Measurements from ENCODE around the gene COQ10B.
A peak's percentile ranks its signal among the peaks of the same experiment; 100 is the strongest.
"Not testable (repeated sequence)": the region's sequence is repeated elsewhere in the genome, so short reads cannot be mapped to it uniquely, and the experiment has no call there.

The COQ10B gene

DNA sequence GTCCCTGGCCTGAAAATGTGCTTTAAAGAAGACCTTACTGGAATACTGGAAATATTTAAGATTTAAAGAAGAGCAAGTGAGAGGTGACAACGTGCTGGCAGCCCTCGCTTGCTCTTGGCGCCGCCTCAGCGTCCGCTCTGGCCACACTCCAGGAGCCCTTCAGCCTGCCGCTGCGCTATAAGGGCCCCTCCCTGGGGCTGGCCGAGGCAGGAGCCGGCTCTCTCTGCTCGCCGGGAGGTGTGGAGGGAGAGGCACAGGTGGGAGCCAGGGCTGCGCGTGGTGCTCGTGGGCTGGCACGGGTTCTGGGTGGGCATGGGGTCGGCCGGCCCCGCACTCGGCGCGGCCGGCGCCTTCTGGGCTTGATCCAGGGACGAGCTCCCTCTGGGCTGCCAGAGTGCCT, 2.9 kb upstream of the COQ10B start:
- Histone ChIP-seq H2BK120ac (ENCODE audit: low read depth, low read length) (no peak overlapping the region), H2BK5ac (ENCODE audit: low read depth, low read length, poor library complexity, severe bottlenecking) (no peak overlapping the region), H3K4ac (ENCODE audit: low read depth in 1 of 2, low read length in 2 of 2) (no peak overlapping the region), H3K14ac (ENCODE audit: low read length in 2 of 2) (no peak overlapping the region), H3K9ac (ENCODE audit: low read length) (no peak overlapping the region), H2BK12ac (ENCODE audit: low read length in 2 of 2) (no peak overlapping the region), H3K36me3 (ENCODE audit: control insufficient read depth in 1 of 2, insufficient read depth in 2 of 2, low read depth in 1 of 2, low read length in 2 of 2) (no peaks in the 10 kb centered on the region), H3K9me3 (ENCODE audit: control insufficient read depth, low read length) (no peaks in the 10 kb centered on the region), H3K18ac (ENCODE audit: low read depth in 1 of 2, low read length in 2 of 2) (no peak overlapping the region), H2BK15ac (ENCODE audit: low read depth, poor library complexity, severe bottlenecking) (no peak overlapping the region), H3K27ac (ENCODE audit: low read length, poor library complexity, severe bottlenecking) (no peak overlapping the region), H3K4me2 (ENCODE audit: low read length, poor library complexity, severe bottlenecking) (no peak overlapping the region), H3K4me1 (ENCODE audit: control insufficient read depth, insufficient read depth, low read depth, low read length) (peaks cover 3% of the 10 kb centered on the region), H3K79me1 (replicated peaks; ENCODE audit: low read length, poor library complexity, severe bottlenecking) (peaks cover 2% of the 10 kb centered on the region), H3K23ac (ENCODE audit: low read length in 2 of 2) (no peak overlapping the region), H4K91ac (ENCODE audit: low read length) (no peak overlapping the region), H2AFZ (ENCODE audit: low read depth, low read length) (no peak overlapping the region), H3K27me3 (ENCODE audit: control insufficient read depth in 1 of 2, insufficient read depth in 1 of 2, low read length in 2 of 2) (no peaks in the 10 kb centered on the region), H2AK5ac (ENCODE audit: low read length, severe bottlenecking) (no peak overlapping the region), H4K8ac (ENCODE audit: low read length) (no peak overlapping the region), H3K4me3 (ENCODE audit: insufficient read depth in 1 of 2, low read depth in 1 of 2, low read length in 2 of 2) (no peak overlapping the region)
- DNase-seq = no peak
- WGBS = 93% methylated on average over 25 of the region's 25 CpGs

DNA sequence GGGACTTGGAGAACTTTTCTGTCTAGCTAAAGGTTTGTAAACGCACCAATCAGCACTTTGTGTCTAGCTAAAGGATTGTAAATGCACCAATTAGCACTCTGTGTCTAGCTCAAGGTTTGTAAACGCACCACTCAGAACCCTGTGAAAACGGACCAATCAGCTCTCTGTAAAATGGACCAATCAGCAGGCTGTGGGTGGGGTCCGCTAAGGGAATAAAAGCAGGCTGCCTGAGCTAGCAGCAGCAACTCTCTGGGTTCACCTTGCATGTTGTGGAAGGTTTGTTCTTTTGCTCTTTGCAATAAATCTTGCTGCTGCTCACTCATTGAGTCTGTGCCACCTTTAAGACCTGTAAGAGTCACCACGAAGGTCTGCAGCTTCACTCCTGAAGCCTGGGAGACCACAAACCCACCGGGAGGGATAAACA, 2.4 kb upstream of the COQ10B start:
- H3K9ac ChIP-seq (ENCODE audit: low read length); H3K4ac ChIP-seq (ENCODE audit: low read depth in 1 of 2, low read length in 2 of 2); H3K4me2 ChIP-seq (ENCODE audit: low read length, poor library complexity, severe bottlenecking); H2BK120ac ChIP-seq (ENCODE audit: low read depth, low read length); H3K27me3 ChIP-seq (ENCODE audit: control insufficient read depth in 1 of 2, insufficient read depth in 1 of 2, low read length in 2 of 2); H3K4me3 ChIP-seq (ENCODE audit: insufficient read depth in 1 of 2, low read depth in 1 of 2, low read length in 2 of 2); H3K14ac ChIP-seq (ENCODE audit: low read length in 2 of 2); H3K79me1 ChIP-seq (replicated peaks; ENCODE audit: low read length, poor library complexity, severe bottlenecking); H3K18ac ChIP-seq (ENCODE audit: low read depth in 1 of 2, low read length in 2 of 2); H3K9me3 ChIP-seq (ENCODE audit: control insufficient read depth, low read length); H2BK15ac ChIP-seq (ENCODE audit: low read depth, poor library complexity, severe bottlenecking); H3K27ac ChIP-seq (ENCODE audit: low read length, poor library complexity, severe bottlenecking); DNase-seq; H3K36me3 ChIP-seq (ENCODE audit: control insufficient read depth in 1 of 2, insufficient read depth in 2 of 2, low read depth in 1 of 2, low read length in 2 of 2); H2BK5ac ChIP-seq (ENCODE audit: low read depth, low read length, poor library complexity, severe bottlenecking); H2BK12ac ChIP-seq (ENCODE audit: low read length in 2 of 2); H4K8ac ChIP-seq (ENCODE audit: low read length); H2AFZ ChIP-seq (ENCODE audit: low read depth, low read length); H2AK5ac ChIP-seq (ENCODE audit: low read length, severe bottlenecking); H4K91ac ChIP-seq (ENCODE audit: low read length); H3K4me1 ChIP-seq (ENCODE audit: control insufficient read depth, insufficient read depth, low read depth, low read length); H3K23ac ChIP-seq (ENCODE audit: low read length in 2 of 2): not testable (repeated sequence)
- WGBS = 84% methylated on average over 6 of the region's 6 CpGs

DNA sequence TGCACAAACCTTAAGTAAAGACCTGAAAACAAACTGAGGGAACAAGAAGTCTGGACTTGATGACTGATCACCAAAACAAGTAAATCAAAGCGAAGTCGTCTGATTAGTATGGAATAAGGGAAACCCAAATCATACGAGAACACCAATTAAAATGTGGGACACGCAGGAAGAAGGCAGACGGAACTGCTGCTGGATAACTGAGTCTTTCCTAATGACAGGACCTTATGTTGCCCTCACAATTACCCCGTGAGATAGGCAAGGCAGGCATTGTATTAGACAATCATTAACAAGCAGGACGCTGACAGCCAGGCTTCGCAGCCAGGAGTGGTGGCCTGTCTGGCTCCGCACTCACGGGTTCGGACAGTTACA, 614 bp upstream of the COQ10B start:
- no peak for DNase-seq
- H3K27ac ChIP-seq (ENCODE audit: low read length, poor library complexity, severe bottlenecking) = peak overlapping the region; percentile 91
- H3K9ac ChIP-seq (ENCODE audit: low read length) = peak overlapping the region; percentile 99
- peak overlapping the region; percentile 71 to 85 for H3K4ac ChIP-seq (ENCODE audit: low read depth in 1 of 2, low read length in 2 of 2)
- WGBS = 18% methylated on average over 11 of the region's 11 CpGs
- H2BK12ac ChIP-seq (ENCODE audit: low read length in 2 of 2) = peak overlapping the region in 1 of 2 experiments; percentile 83
- no peak overlapping the region for H2AK5ac ChIP-seq (ENCODE audit: low read length, severe bottlenecking)
- peak overlapping the region; percentile 73 for H3K4me2 ChIP-seq (ENCODE audit: low read length, poor library complexity, severe bottlenecking)
- H2BK15ac ChIP-seq (ENCODE audit: low read depth, poor library complexity, severe bottlenecking) = peak overlapping the region; percentile 8
- H3K4me1 ChIP-seq (ENCODE audit: control insufficient read depth, insufficient read depth, low read depth, low read length) = peaks cover 5% of the 10 kb centered on the region
- H3K18ac ChIP-seq (ENCODE audit: low read depth in 1 of 2, low read length in 2 of 2) = peak overlapping the region; percentile 78 to 85
- no peaks in the 10 kb centered on the region for H3K27me3 ChIP-seq (ENCODE audit: control insufficient read depth in 1 of 2, insufficient read depth in 1 of 2, low read length in 2 of 2)
- peak overlapping the region in 1 of 2 experiments; percentile 17 for H3K23ac ChIP-seq (ENCODE audit: low read length in 2 of 2)
- peak overlapping the region; percentile 88 for H4K91ac ChIP-seq (ENCODE audit: low read length)
- no peak overlapping the region for H2BK120ac ChIP-seq (ENCODE audit: low read depth, low read length)
- H3K4me3 ChIP-seq (ENCODE audit: insufficient read depth in 1 of 2, low read depth in 1 of 2, low read length in 2 of 2) = peak overlapping the region; percentile 62 to 84
- H2AFZ ChIP-seq (ENCODE audit: low read depth, low read length) = peak overlapping the region; percentile 93
- peaks cover 2% of the 10 kb centered on the region for H3K79me1 ChIP-seq (replicated peaks; ENCODE audit: low read length, poor library complexity, severe bottlenecking)
- H3K14ac ChIP-seq (ENCODE audit: low read length in 2 of 2) = peak overlapping the region in 1 of 2 experiments; percentile 95
- peak overlapping the region; percentile 15 for H2BK5ac ChIP-seq (ENCODE audit: low read depth, low read length, poor library complexity, severe bottlenecking)
- no peaks in the 10 kb centered on the region for H3K9me3 ChIP-seq (ENCODE audit: control insufficient read depth, low read length)
- H4K8ac ChIP-seq (ENCODE audit: low read length) = peak overlapping the region; percentile 94
- peaks cover 0 to 3% of the 10 kb centered on the region in 2 experiments for H3K36me3 ChIP-seq (ENCODE audit: control insufficient read depth in 1 of 2, insufficient read depth in 2 of 2, low read depth in 1 of 2, low read length in 2 of 2)

DNA sequence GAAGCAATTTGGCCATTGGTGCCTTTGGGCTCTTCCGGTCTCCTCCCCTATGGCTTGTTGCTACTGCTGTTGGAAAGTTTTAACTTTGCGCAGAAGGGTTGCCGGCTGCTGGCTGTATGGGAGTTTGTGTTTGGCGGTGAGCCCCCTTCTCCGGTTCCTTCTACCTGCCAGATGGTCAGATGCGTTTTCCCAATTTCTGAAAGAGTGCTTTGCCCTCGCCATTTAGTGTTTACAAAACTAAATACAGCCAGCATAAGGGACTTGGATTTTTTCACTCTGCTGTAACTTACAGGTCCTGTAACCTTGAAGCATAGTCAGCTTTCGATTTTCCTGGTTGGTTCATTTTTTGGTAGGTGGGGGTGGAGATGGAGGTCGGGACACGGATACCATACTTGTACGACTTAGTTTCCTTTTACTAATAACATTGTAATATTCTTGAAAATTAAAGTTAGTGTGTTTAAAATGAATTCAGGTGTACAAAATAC, 604 bp downstream of the COQ10B start:
- Histone ChIP-seq H3K27me3 (ENCODE audit: control insufficient read depth in 1 of 2, insufficient read depth in 1 of 2, low read length in 2 of 2) (no peaks in the 10 kb centered on the region), H3K36me3 (ENCODE audit: control insufficient read depth in 1 of 2, insufficient read depth in 2 of 2, low read depth in 1 of 2, low read length in 2 of 2) (peaks cover under 1 to 5% of the 10 kb centered on the region in 2 experiments), H2BK15ac (ENCODE audit: low read depth, poor library complexity, severe bottlenecking) (no peak overlapping the region), H3K9ac (ENCODE audit: low read length) (peak overlapping the region; percentile 99), H3K23ac (ENCODE audit: low read length in 2 of 2) (no peak overlapping the region), H3K79me1 (replicated peaks; ENCODE audit: low read length, poor library complexity, severe bottlenecking) (peaks cover 2% of the 10 kb centered on the region), H4K8ac (ENCODE audit: low read length) (peak overlapping the region; percentile 98), H4K91ac (ENCODE audit: low read length) (no peak overlapping the region), H3K4me3 (ENCODE audit: insufficient read depth in 1 of 2, low read depth in 1 of 2, low read length in 2 of 2) (peak overlapping the region; percentile 84 to 94), H3K4ac (ENCODE audit: low read depth in 1 of 2, low read length in 2 of 2) (peak overlapping the region; percentile 81 to 93), H2AFZ (ENCODE audit: low read depth, low read length) (no peak overlapping the region), H3K27ac (ENCODE audit: low read length, poor library complexity, severe bottlenecking) (peak overlapping the region; percentile 100), H3K18ac (ENCODE audit: low read depth in 1 of 2, low read length in 2 of 2) (peak overlapping the region in 1 of 2 experiments; percentile 99), H2BK5ac (ENCODE audit: low read depth, low read length, poor library complexity, severe bottlenecking) (peak overlapping the region; percentile 99), H3K14ac (ENCODE audit: low read length in 2 of 2) (no peak overlapping the region), H2AK5ac (ENCODE audit: low read length, severe bottlenecking) (no peak overlapping the region), H3K9me3 (ENCODE audit: control insufficient read depth, low read length) (no peaks in the 10 kb centered on the region), H2BK120ac (ENCODE audit: low read depth, low read length) (peak overlapping the region; percentile 71), H2BK12ac (ENCODE audit: low read length in 2 of 2) (no peak overlapping the region), H3K4me2 (ENCODE audit: low read length, poor library complexity, severe bottlenecking) (peak overlapping the region; percentile 62), H3K4me1 (ENCODE audit: control insufficient read depth, insufficient read depth, low read depth, low read length) (peaks cover 5% of the 10 kb centered on the region)
- DNase-seq = no peak
- WGBS = 0% methylated on average over 7 of the region's 11 CpGs
